Glomerular visceral epithelial cell (primary cell): Measurements from ENCODE around the gene HRAS.
"Not testable (repeated sequence)": the region's sequence is repeated elsewhere in the genome, so short reads cannot be mapped to it uniquely, and the experiment has no call there.

Experiments used
- DNase-seq: peaks from one replicate; pipeline ENCODE4 v3.0.0-alpha.2; 2016; ENCODE audit errors: extremely low spot score

Gene HRAS

DNA sequence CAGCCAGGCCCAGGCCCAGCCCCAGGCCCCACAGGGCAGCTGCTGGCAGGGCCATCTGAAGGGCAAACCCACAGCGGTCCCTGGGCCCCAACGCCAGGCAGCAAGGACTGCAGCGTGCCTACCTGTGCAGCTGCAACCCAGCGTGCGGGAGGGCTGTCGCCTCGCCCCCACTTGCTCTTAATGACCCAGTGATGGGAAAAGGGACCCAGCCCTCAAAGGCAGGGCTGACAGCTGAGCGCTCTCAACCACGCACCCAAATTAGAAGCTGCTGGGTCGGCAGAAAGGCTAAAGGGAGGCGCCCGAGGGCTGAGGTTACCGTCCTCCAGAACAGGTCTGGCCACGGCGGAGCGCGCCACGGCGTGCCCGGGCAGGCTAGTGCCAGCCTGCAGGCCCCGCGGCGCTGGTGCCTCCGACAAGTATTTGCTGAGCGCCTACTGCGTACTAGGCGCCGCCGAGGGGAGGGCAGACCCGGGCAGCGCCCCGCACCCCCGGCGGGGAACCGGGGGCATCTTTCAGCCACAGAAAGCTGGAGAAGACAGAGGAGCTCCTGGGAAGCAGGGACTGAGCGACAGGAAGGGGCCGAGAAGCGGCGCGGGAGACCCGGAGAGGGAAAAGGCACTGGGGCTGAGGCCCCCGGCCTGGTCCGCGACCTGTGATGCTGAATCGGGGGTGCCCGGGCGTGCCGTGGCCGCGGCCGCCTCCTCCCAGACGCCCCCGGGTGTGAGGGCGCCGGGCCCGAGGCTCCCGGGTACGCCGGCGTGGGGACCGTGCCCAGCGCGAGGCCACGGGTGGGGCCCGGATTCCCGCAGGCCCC lies 773 bp downstream of the HRAS start:
- no peak for DNase-seq

DNA sequence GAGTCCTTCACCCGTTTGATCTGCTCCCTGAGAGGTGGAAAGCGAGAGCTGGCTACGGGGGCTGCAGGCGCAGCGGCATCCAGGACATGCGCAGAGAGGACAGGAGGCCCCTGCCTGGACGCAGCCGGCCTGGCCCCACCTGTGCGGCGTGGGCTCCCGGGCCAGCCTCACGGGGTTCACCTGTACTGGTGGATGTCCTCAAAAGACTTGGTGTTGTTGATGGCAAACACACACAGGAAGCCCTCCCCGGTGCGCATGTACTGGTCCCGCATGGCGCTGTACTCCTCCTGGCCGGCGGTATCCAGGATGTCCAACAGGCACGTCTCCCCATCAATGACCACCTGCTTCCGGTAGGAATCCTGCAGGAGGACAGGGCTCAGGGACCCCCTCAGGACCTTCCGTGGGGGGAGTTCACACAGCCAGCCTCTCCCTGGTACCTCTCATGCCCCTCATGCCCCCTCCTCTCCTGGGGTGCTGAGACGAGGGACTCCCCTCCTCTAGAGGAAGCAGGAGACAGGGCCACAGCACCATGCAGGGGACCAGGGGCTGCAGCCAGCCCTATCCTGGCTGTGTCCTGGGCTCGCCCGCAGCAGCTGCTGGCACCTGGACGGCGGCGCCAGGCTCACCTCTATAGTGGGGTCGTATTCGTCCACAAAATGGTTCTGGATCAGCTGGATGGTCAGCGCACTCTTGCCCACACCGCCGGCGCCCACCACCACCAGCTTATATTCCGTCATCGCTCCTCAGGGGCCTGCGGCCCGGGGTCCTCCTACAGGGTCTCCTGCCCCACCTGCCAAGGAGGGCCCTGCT lies 1.6 kb downstream of the HRAS start:
- no peak for DNase-seq

- no peak for DNase-seq
Measured at GRCh38 chr11:532986-533585, 2.3 kb downstream of the HRAS start.

GRCh38 chr11:532527-532985 lies 2.8 kb downstream of the HRAS start:
- DNase-seq = no peak

DNA sequence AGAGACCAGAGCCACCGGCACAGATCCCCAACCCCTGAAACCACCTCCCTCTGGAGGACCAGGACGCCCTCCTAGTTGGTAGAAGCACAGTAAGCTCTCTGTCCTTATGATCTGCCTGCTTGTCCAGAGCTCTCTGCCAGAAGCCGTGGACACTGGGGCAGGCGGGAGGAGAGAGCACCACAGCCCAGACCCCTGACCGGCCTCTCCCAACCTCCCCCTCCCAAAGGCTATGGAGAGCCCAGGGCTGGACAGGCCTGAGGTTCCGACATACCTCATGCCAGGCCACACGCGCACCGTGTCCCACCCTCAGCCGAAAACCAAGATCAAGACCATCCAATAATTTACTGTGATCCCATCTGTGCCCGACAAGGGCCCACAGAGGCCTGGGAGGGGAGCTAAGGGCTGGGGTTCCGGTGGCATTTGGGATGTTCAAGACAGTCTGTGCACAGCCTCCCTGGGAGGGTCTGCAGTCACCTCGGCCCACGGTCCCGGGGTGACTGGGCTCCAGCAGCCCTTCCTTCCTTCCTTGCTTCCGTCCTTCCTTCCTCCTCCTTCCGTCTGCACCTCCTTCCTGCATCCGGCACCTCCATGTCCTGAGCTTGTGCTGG lies 3.4 kb downstream of the HRAS start:
- no peak for DNase-seq

DNA sequence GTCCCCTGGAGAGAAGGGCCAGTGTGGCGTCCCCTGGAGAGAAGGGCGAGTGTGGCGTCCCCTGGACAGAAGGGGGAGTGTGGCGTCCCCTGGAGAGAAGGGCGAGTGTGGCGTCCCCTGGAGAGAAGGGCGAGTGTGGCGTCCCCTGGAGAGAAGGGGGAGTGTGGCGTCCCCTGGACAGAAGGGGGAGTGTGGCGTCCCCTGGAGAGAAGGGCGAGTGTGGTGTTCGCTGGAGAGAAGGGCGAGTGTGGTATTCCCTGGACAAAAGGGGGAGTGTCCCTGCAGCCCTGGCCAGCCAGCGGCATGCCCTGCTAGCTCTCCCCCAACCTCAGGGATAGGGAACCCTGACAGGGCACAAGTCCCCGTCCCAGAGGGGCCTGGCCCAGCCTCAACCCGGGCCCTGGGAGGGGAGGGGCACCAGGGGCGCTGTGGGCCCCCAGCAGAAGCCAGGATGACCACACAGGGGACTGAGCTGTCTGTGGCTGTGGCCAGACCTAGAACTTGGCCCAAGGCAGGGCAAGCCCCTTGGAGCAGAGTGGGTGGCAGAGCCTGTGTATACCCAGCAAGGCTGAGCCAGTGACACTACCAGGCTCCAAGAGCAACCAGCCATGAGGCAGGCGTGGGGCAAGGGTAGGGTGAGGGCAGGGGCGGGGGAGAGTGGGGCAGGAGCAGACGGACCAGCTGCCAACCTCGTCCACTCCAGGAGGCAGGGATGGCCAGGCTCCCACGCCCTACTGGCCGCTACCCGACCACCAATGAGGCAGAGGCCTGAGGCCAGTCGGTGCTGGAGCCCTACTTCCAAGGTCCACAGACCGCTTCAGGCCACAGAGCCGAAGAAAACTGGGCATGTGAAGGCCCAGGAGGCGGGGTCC lies 4.2 kb downstream of the HRAS start:
- no peak for DNase-seq

- no peak for DNase-seq
Measured at GRCh38 chr11:529728-530411, 5.5 kb downstream of the HRAS start.

GRCh38 chr11:528815-529727 lies 6.3 kb downstream of the HRAS start:
- DNase-seq = no peak

GRCh38 chr11:528166-528814 lies 7.1 kb downstream of the HRAS start:
- DNase-seq = no peak

- no peak for DNase-seq
Measured at GRCh38 chr11:526192-526591, 9.2 kb downstream of the HRAS start.

DNA sequence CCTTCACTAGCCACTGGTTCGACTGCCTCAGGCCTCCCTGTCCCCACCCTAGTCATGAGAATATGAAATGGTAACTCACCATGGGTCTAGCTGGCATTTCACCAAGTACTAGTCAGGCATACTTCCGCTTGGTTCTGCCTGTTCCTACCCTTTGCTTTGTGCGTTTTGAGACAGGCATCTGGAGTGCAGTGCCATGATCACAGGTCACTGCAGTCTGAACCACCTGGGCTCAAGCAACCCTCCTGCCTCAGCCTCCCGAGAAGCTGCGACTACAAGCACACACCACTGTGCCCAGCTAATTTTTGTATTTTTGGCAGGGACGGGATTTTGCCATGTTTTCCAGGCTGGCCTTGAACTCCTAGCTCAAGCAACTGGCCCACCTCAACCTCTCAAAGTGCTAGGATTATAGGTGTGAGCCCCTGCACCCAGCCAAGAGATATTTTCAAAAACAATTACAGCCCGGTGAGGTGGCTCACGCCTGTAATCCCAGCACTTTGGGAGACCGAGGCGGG lies 14.1 kb downstream of the HRAS start:
- no peak for DNase-seq

DNA sequence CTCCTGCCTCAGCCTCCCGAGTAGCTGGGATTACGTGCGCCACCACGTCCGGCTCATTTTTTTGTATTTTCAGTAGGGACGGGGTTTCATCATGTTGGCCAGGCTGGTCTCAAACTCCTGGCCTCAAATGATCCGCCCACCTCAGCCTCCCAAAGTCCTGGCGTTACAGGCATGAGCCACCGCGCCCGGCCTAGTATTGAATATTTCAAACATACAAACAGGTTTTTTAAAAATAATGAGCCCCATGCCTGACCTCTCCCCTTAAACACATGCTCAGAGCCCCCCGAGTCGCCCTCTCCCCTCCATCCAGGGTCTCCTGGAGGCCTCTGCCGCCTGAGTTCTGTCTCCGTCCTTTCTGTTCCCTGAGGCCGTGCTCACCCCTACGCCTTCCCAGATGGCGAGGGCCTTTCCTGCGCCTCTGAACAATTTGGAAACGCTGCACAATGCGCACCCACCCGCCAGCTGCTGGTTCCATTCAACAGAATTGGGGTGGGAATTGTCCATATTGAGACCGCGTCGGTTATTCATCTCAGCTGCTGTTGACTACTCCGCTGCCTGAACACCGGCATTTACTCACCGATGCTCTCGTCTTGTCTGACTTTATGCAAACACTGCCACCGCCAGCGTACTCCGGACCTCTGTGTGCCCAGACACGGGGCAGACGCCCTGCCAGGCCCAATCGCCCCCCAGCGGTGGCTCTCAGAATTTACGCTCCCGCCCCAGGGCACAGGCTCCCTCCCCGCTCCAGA lies 14.8 kb downstream of the HRAS start:
- no peak for DNase-seq

DNA sequence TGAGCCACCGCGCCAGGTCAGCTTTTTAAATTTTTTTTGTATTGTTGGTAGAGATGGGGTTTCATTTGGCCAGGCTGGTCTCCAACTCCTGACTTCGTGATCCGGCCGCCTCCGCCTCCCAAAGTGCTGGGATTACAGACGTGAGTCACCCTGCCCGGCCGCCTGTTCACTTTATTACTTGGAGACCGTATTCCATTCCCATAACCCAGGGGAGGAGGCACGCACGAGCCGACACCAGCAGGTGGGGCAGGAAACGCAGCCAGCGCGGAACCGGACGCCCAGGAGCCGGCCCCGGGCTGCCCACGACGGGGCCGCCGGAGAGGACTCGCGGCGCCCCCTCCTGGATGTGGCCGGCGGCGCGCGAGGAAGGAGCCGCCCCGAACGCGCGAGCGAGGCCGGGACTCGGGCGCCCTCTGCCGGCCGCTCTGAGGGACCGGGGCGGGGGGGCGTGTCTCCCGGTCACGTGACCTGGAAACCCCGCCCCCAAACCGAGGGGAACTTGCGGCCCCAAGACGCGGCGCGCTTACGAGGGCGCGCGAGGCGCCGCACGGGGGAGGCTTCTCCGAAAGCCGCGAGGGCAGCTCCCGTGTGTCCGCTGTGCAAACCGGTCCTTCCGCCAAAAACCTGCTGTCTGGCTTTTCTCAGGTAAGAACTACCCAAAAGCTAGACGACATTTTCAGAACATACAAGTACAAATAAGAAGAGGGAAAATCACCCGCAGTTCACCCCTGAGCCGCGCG lies 16.7 kb downstream of the HRAS start:
- peak; percentile 96 for DNase-seq

- DNase-seq = not testable (repeated sequence)
Measured at GRCh38 chr11:516918-517685, 18.3 kb downstream of the HRAS start.

DNA sequence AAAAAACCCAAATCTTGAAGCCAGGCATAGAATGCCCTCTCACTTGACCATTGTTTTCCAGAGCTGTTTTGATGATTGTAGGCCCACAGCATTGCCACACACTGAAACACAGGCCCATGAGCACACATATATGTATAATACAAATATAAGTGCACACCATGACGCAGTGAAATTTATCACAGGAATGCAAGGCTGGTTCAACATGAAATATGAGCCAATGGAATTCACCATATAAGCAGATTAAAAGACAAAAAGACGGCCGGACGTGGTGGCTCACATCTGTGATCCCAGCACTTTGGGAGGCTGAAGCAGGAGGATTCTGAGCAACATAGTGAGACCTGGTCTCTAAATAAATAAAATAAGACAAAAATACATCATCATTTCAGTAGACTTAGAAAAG lies 19.0 kb downstream of the HRAS start:
- DNase-seq = no peak

GRCh38 chr11:515131-515530 lies 20.2 kb downstream of the HRAS start:
- no peak for DNase-seq

- DNase-seq = no peak
Measured at GRCh38 chr11:514606-515005, 20.8 kb downstream of the HRAS start.
